Uterus (tissue), 4 donors: Measurements from ENCODE around the gene RAI1. TPM values are rescaled to one million over a fixed set of nuclear protein-coding genes. Genes with fewer than 3 reads are reported as not detected.

Source experiments
- DNase-seq, 2 donors: peaks; one replicate each; pipeline ENCODE4 v3.0.0-alpha.2; 2019 to 2020
- H3K27ac ChIP-seq, 2 donors: fragments of 200-600 bp; sonication (generic); 1 replicate in 1 of 2; 2 replicates in 1 of 2; pipeline ENCODE4 v1.5.1; 2016 to 2018
- H3K27me3 ChIP-seq, 2 donors: fragments of 200-600 bp; sonication (generic); one replicate each; pipeline ENCODE4 v1.5.1; 2018 to 2019; ENCODE audit warnings: control low read depth in 1 of 2
- H3K36me3 ChIP-seq, 2 donors: fragments of 200-600 bp; sonication (generic); one replicate each; pipeline ENCODE4 v1.5.1; 2019; ENCODE audit warnings: control low read depth in 1 of 2
- H3K4me1 ChIP-seq, 2 donors: fragments of 200-600 bp; sonication (generic); one replicate each; pipeline ENCODE4 v1.5.1; 2018 to 2019; ENCODE audit warnings: control low read depth in 1 of 2
- H3K4me3 ChIP-seq, 2 donors: fragments of 200-600 bp; sonication (generic); 1 replicate in 1 of 2; 2 replicates in 1 of 2; pipeline ENCODE4 v1.5.1; 2018 to 2019; ENCODE audit warnings: mild to moderate bottlenecking in 1 of 2
- H3K9me3 ChIP-seq, 2 donors: fragments of 200-600 bp; sonication (generic); one replicate each; pipeline ENCODE4 v1.5.1; 2019; ENCODE audit warnings: control low read depth in 1 of 2
- CTCF ChIP-seq, 4 experiments: fragments of 200-600 bp in 2 of 4; fragments of 450-650 bp in 2 of 4; sonication (generic) in 2 of 4; IDR thresholded peaks; one replicate each; pipeline ENCODE4 v1.5.1; 2016 to 2019; ENCODE audit warnings: antibody characterized with exemption in 4 of 4, mild to moderate bottlenecking in 2 of 4, moderate library complexity in 1 of 4
- POLR2A ChIP-seq, 2 donors: fragments of 450-650 bp; IDR thresholded peaks; one replicate each; pipeline ENCODE4 v1.6.1; 2016; ENCODE audit warnings: antibody characterized with exemption in 2 of 2, mild to moderate bottlenecking in 1 of 2, moderate library complexity in 1 of 2
- intact Hi-C: fragments of 100-400 bp; cut with DNase I; formaldehyde crosslinking; loops from one replicate; pipeline ENCODE4 v1.15.1; 2023; ENCODE audit warnings: low total_unique reads
- total RNA-seq, 4 donors: library from RNA; depleted of rRNA in 3 of 4; stranded (reverse); fragments of >200 nt in 3 of 4; gene quantifications; one replicate each; pipeline versions ENCODE4 v1.1.0 to v1.2.4, GENCODE V29; 2014 to 2023
- donor health status: DM: yes; HTN: yes; CAD: no.

RAI1 gene
- total RNA-seq, 4 donors from 2014 or later: 10.0 to 66.1 (median 15.3) TPM

DNA sequence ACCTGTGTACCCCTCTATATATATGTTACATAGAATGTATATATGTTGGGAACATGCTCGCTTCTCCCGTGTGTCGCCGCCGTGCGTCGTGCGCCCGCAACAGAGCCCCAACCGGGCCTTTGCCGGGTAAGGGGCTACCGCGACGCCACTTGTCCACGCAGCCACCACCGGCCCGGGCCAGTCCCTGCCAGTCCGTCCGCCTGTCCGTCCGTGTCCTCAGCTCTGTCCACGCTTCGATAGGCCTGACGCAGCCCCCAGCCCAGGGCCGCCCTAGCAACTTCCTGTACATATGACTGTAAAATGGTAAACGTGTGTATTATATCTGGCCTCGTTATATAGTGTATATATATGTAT lies 129.6 kb downstream of the RAI1 start:
- H3K27ac ChIP-seq: peak overlapping the region; percentile 78 to 84
- H3K4me3 ChIP-seq: no peak overlapping the region
- TF ChIP-seq CTCF (IDR thresholded peaks at IDR 0.05) (no peak), POLR2A (IDR thresholded peaks at IDR 0.05) (no peak)
- H3K27me3 ChIP-seq: no peaks in the 10 kb centered on the region
- H3K4me1 ChIP-seq: peaks cover 6 to 21% of the 10 kb centered on the region in 2 donors
- no peaks in the 10 kb centered on the region for H3K9me3 ChIP-seq
- intact Hi-C loops: no loop called here
- no peaks in the 10 kb centered on the region for H3K36me3 ChIP-seq
- no peak for DNase-seq

DNA sequence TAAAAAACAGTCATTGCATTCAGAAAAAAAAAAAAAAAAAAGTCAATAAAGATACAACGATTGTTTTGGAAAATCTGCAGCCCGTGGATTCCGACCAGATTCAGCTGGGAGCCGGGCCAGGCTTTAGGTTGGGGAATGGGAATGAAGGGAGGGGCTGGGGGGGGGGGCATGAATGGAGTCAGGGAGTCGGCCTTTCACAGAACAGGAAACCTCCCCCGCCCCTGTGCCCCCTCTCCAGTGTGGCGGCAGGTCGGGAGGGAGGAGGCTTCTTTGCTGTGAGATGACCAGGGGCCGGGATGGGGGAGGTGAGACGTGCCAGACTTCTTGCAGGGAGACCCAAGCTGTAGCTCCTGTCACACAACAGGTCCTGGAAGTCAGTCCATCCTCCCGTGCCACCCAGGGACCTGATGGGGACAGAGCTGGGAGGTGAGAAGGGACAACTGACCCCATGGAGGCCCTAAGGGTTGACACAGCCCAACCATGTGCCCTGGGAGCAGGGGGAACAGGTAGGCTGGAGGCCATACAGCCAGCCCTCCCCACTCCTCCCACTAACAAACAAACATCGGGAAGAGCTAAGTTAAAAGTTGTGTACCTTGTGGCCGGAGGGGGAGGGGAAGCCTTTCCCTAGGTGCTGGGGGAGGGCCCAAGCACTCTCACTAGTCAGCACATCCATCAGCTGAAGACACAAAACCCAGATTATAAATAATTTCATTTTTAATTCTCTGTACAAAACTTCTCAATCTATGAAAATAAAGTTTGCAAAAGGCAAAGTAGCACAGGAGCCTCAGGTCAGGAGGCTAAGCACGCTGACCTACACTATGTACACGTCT lies 130.3 kb downstream of the RAI1 start:
- TF ChIP-seq POLR2A (IDR thresholded peaks at IDR 0.05) (no peak), CTCF (IDR thresholded peaks at IDR 0.05) (no peak)
- H3K27ac ChIP-seq: peak overlapping the region; percentile 48 to 78

GRCh38 chr17:17812211-17813054 lies 131.2 kb downstream of the RAI1 start:
- Histone ChIP-seq H3K4me1 (peaks cover 6 to 21% of the 10 kb centered on the region in 2 donors), H3K4me3 (no peak overlapping the region), H3K27ac (peak overlapping the region; percentile 48 to 78), H3K27me3 (no peaks in the 10 kb centered on the region), H3K9me3 (no peaks in the 10 kb centered on the region), H3K36me3 (no peaks in the 10 kb centered on the region)
- TF ChIP-seq CTCF (IDR thresholded peaks at IDR 0.05) (peak; percentile 99 to 100 (median 100)), POLR2A (IDR thresholded peaks at IDR 0.05) (no peak)
- DNase-seq: peak; percentile 78 to 88
- intact Hi-C loops: loop anchor here (2.0 kb wide), 1 partner anchor 48 kb away; no protein-coding TSS in a partner anchor

More for the DNA sequence above, 130.3 kb downstream of the RAI1 start:
- no peaks in the 10 kb centered on the region for H3K27me3 ChIP-seq
- H3K9me3 ChIP-seq: no peaks in the 10 kb centered on the region
- DNase-seq: peak in 1 of 2 donors; percentile 42
- intact Hi-C loops: loop anchor here (2.0 kb wide), 1 partner anchor 49 kb away; no protein-coding TSS in a partner anchor
- no peaks in the 10 kb centered on the region for H3K36me3 ChIP-seq
- H3K4me1 ChIP-seq: peaks cover 6 to 21% of the 10 kb centered on the region in 2 donors
- no peak overlapping the region for H3K4me3 ChIP-seq

DNA sequence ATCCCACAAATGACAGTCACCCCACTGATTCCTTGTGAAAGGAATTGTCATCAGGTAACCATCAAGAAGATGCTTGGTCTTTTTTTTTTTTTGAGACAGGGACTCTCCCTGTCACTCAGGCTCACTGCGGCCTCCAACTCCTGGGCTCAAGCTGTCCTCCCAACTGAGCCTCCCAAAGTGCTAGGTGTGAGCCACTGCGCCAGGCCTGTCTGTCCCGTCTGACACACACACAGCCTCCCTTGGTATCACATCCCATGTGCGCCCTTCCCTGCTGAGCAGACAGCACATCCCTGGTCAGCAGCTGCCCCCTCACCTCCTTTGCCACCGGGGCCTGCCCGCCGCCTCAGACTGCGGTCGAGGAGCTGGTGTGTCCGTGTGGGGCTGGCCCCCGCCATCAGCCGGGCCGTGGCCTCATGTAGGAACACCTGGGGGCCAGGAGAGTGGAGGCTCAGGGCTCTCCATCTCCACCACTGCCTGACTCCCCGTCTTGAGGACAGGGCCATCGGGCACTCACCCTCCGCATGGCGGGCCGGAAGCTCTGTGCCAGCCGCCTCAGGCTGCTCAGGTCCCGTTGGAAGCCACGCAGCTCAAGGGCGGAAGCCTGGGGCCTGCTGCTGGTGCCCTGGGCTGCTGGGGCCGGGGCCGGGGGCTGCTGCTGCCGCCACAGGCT lies 131.9 kb downstream of the RAI1 start:
- TF ChIP-seq POLR2A (IDR thresholded peaks at IDR 0.05) (no peak), CTCF (IDR thresholded peaks at IDR 0.05) (no peak)
- H3K27me3 ChIP-seq: no peaks in the 10 kb centered on the region
- H3K27ac ChIP-seq: peak overlapping the region; percentile 48 to 78
- H3K9me3 ChIP-seq: no peaks in the 10 kb centered on the region
- peaks cover 6 to 21% of the 10 kb centered on the region in 2 donors for H3K4me1 ChIP-seq
- no peaks in the 10 kb centered on the region for H3K36me3 ChIP-seq
- DNase-seq: no peak
- no peak overlapping the region for H3K4me3 ChIP-seq
- intact Hi-C loops: loop anchor here (2.0 kb wide), 1 partner anchor 48 kb away; no protein-coding TSS in a partner anchor
